ENCODE results near the gene SYNGAP1.

SYNGAP1 gene

GRCh38 chr6:33407132-33407718, 12.6 kb upstream of the SYNGAP1 start:
- H3K27ac ChIP-seq, result no peak overlapping the region
- TF ChIP-seq ZFX (IDR thresholded peaks at IDR 0.05), result no peak
- TF ChIP-seq CTCF (conservative IDR thresholded peaks at IDR 0.05), result no peak

- peak overlapping the region; percentile 91 for H3K27ac ChIP-seq
- TF ChIP-seq CTCF (conservative IDR thresholded peaks at IDR 0.05), result no peak
- TF ChIP-seq ZFX (IDR thresholded peaks at IDR 0.05), result no peak
These were observed 9.7 kb upstream of the SYNGAP1 start for GRCh38 chr6:33410050-33410710.

GRCh38 chr6:33410711-33411631, 8.9 kb upstream of the SYNGAP1 start, which contains the start of gene PHF1:
PHF1 (plus strand) TSS chr6:33411014; CDS start chr6:33412264, 1,250 bp downstream.
- TF ChIP-seq ZFX (IDR thresholded peaks at IDR 0.05), result no peak

GRCh38 chr6:33411632-33412005, 8.2 kb upstream of the SYNGAP1 start:
- TF ChIP-seq CTCF (conservative IDR thresholded peaks at IDR 0.05), result no peak
- no peak for TF ChIP-seq ZFX (IDR thresholded peaks at IDR 0.05)
- H3K27ac ChIP-seq, result peak overlapping the region; percentile 91

More at GRCh38 chr6:33410711-33411631, 8.9 kb upstream of the SYNGAP1 start, which contains the start of gene PHF1:
- H3K27ac ChIP-seq, result peak within 1 kb of the TSS; percentile 91

- TF ChIP-seq CTCF (conservative IDR thresholded peaks at IDR 0.05) (no peak), ZFX (IDR thresholded peaks at IDR 0.05) (no peak)
- no peak overlapping the region; the same call in 1 of the 2 replicates for H3K27ac ChIP-seq
These were observed 7.5 kb upstream of the SYNGAP1 start for GRCh38 chr6:33412140-33413009.

DNA sequence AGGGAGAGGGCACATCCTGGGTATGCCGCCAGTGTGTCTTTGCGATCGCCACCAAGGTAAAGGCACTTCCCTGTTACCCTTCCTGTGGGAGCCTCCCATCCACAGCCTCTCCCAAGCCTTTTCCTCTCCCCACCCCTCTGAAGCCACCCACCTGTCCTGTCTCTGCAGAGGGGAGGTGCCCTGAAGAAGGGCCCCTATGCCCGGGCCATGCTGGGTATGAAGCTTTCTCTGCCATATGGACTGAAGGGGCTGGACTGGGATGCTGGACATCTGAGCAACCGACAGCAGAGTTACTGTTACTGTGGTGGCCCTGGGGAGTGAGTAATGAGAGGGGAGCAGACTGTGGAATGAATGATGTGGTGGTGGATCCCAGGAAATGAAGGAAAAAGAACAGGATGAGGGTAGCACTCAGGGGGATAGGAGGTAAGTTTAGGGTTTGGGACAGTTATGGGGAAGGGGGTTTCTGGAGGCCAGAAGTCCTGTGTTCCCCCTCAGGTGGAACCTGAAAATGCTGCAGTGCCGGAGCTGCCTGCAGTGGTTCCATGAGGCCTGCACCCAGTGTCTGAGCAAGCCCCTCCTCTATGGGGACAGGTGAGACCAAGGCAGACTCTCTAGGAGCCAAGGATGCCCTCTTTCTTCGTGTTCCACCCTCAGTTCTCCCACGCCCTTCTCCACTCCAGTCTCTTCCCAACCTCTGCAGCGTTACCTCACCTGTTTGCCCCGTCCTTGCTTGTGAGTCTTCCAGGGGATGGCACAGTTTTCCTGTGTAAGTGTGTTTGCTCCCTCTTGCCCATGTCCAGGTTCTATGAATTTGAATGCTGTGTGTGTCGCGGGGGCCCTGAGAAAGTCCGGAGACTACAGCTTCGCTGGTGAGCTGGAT, 6.4 kb upstream of the SYNGAP1 start:
- no peak overlapping the region for H3K27ac ChIP-seq
- TF ChIP-seq CTCF (conservative IDR thresholded peaks at IDR 0.05) (no peak), ZFX (IDR thresholded peaks at IDR 0.05) (no peak)

Data from C4-2B (cell line).